Measurements from ENCODE around the gene PTX4.

DNA sequence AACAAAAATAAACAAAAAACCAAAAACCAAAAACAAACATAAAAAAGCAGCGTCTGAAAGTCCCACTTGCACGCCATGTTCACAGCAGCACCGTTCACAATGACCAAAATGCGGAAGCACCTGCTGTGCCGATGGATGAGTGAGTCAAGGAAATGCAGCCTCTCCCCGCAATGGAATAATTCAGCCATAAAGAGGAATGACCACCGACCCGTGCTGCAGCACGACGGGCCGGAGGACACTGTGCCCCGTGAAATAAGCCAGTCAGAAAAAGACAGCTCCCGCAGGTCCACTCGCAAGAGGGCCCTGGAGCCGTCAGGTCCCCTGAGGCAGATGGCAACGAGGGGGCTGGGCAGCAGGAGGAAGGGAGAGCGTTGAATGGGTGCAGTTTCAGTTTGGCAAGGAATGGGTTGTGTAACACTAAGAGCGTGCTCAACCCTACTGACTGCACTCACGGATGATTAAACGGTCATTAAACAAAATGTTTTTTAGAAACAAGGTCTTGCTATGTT lies 19.0 kb downstream of the PTX4 start:
- no peak for TF ChIP-seq POLR2A (IDR thresholded peaks at IDR 0.05)
- TF ChIP-seq, protein P1, sequence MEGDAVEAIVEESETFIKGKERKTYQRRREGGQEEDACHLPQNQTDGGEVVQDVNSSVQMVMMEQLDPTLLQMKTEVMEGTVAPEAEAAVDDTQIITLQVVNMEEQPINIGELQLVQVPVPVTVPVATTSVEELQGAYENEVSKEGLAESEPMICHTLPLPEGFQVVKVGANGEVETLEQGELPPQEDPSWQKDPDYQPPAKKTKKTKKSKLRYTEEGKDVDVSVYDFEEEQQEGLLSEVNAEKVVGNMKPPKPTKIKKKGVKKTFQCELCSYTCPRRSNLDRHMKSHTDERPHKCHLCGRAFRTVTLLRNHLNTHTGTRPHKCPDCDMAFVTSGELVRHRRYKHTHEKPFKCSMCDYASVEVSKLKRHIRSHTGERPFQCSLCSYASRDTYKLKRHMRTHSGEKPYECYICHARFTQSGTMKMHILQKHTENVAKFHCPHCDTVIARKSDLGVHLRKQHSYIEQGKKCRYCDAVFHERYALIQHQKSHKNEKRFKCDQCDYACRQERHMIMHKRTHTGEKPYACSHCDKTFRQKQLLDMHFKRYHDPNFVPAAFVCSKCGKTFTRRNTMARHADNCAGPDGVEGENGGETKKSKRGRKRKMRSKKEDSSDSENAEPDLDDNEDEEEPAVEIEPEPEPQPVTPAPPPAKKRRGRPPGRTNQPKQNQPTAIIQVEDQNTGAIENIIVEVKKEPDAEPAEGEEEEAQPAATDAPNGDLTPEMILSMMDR (IDR thresholded peaks at IDR 0.05), result no peak
